HEK293 (cell line): Measurements from ENCODE around the gene LRP1B.

Experiments used
- CTCF ChIA-PET: fragments of 350-600 bp; formaldehyde crosslinking; extraction: SDS; loops from one replicate; lab custom pipeline; 2021; ENCODE audit warnings: antibody characterized with exemption; lab: Yijun Ruan, JAX
- POLR2A ChIA-PET: fragments of 300-600 bp; formaldehyde crosslinking; extraction: SDS; loops from one replicate; lab custom pipeline; 2020; ENCODE audit warnings: antibody characterized with exemption, inconsistent platforms; lab: Yijun Ruan, JAX
- H3K27ac ChIP-seq: fragments of 200-500 bp; sonication (Bioruptor generic); 2 replicates; pipeline ENCODE4 v1.5.1; 2014; ENCODE audit warnings: low read depth, low read length, control low read depth, inconsistent platforms; ENCODE audit errors: extremely low read depth
- H3K36me3 ChIP-seq, 2 experiments: fragments of 200-500 bp in 1 of 2; sonication (Bioruptor generic) in 1 of 2; 1 replicate in 1 of 2; 2 replicates in 1 of 2; pipeline ENCODE4 v1.5.1; 2014 to 2017; ENCODE audit warnings: inconsistent platforms in 2 of 2, low read length in 2 of 2; ENCODE audit not compliant: control insufficient read depth in 2 of 2, insufficient read depth in 1 of 2
- H3K4me1 ChIP-seq: fragments of 200-500 bp; sonication (Bioruptor generic); 2 replicates; pipeline ENCODE4 v1.5.1; 2014; ENCODE audit warnings: mild to moderate bottlenecking, low read length, inconsistent platforms; ENCODE audit not compliant: control insufficient read depth, insufficient read depth
- H3K4me3 ChIP-seq: 2 replicates; pipeline ENCODE4 v1.5.1; 2011; ENCODE audit warnings: low read depth, mild to moderate bottlenecking, control low read depth, low read length, moderate library complexity
- H3K9me3 ChIP-seq: fragments of 200-500 bp; sonication (Bioruptor generic); 2 replicates; pipeline ENCODE4 v1.5.1; 2014; ENCODE audit warnings: low read depth, low read length, inconsistent platforms; ENCODE audit not compliant: control insufficient read depth, insufficient read depth
- BCL11B ChIP-seq: fragments of 450-650 bp; formaldehyde crosslinking; IDR thresholded peaks from 2 replicates; pipeline ENCODE4 v1.5.1; 2016; ENCODE audit warnings: low read depth, missing biosample characterization, missing genetic modification characterization
- HOXA7 ChIP-seq: sonication (generic); formaldehyde crosslinking; IDR thresholded peaks from 2 replicates; pipeline ENCODE4 v1.8.1; 2022; ENCODE audit warnings: missing genetic modification reagents, borderline replicate concordance
- KLF9 ChIP-seq: fragments of 450-650 bp; formaldehyde crosslinking; IDR thresholded peaks from 2 replicates; pipeline ENCODE4 v1.5.1; 2016; ENCODE audit warnings: missing biosample characterization, missing genetic modification characterization, low read depth
- SETDB1 ChIP-seq: IDR thresholded peaks from one replicate; pipeline ENCODE4 v1.6.1; 2017; ENCODE audit warnings: mild to moderate bottlenecking, low read length, moderate library complexity, mixed read lengths; ENCODE audit not compliant: insufficient read length
- ZFP3 ChIP-seq: fragments of 450-650 bp; formaldehyde crosslinking; IDR thresholded peaks from 2 replicates; pipeline ENCODE4 v1.5.1; 2016; ENCODE audit warnings: low read depth, missing biosample characterization, missing genetic modification characterization
- ZNF10 ChIP-seq: fragments of 450-650 bp; formaldehyde crosslinking; IDR thresholded peaks from 2 replicates; pipeline ENCODE4 v1.5.1; 2017; ENCODE audit warnings: missing biosample characterization, missing genetic modification characterization
- ZNF114 ChIP-seq: fragments of 450-650 bp; formaldehyde crosslinking; IDR thresholded peaks from 2 replicates; pipeline ENCODE4 v1.5.0; 2017; ENCODE audit warnings: missing biosample characterization, missing genetic modification characterization
- ZNF132 ChIP-seq: fragments of 450-650 bp; formaldehyde crosslinking; IDR thresholded peaks from 2 replicates; pipeline ENCODE4 v1.5.1; 2017; ENCODE audit warnings: missing biosample characterization, missing genetic modification characterization, borderline replicate concordance
- ZNF133 ChIP-seq: fragments of 450-650 bp; formaldehyde crosslinking; IDR thresholded peaks from 2 replicates; pipeline ENCODE4 v1.5.1; 2016; ENCODE audit warnings: missing biosample characterization, missing genetic modification characterization
- ZNF211 ChIP-seq: fragments of 450-650 bp; formaldehyde crosslinking; IDR thresholded peaks from 2 replicates; pipeline ENCODE4 v1.5.1; 2016; ENCODE audit warnings: low read depth, missing biosample characterization, missing genetic modification characterization
- ZNF24 ChIP-seq: fragments of 450-650 bp; formaldehyde crosslinking; IDR thresholded peaks from 2 replicates; pipeline ENCODE4 v1.5.1; 2016; ENCODE audit warnings: missing biosample characterization, missing genetic modification characterization
- ZNF426 ChIP-seq: fragments of 450-650 bp; formaldehyde crosslinking; IDR thresholded peaks from 2 replicates; pipeline ENCODE4 v1.5.1; 2017; ENCODE audit warnings: missing biosample characterization, missing genetic modification characterization, mild to moderate bottlenecking, inconsistent platforms, moderate library complexity
- ZNF600 ChIP-seq: fragments of 450-650 bp; formaldehyde crosslinking; IDR thresholded peaks from 2 replicates; pipeline ENCODE4 v1.5.1; 2016; ENCODE audit warnings: missing biosample characterization, missing genetic modification characterization
- ZNF610 ChIP-seq: fragments of 450-650 bp; formaldehyde crosslinking; IDR thresholded peaks from 2 replicates; pipeline ENCODE4 v1.5.1; 2016; ENCODE audit warnings: missing biosample characterization, missing genetic modification characterization, borderline replicate concordance
- ZNF76 ChIP-seq: fragments of 450-650 bp; formaldehyde crosslinking; IDR thresholded peaks from 2 replicates; pipeline ENCODE4; 2016; ENCODE audit warnings: low read depth, missing biosample characterization, missing genetic modification characterization, borderline replicate concordance
- ZSCAN16 ChIP-seq: fragments of 450-650 bp; formaldehyde crosslinking; IDR thresholded peaks from 2 replicates; pipeline ENCODE4 v1.5.1; 2016; ENCODE audit warnings: missing biosample characterization, missing genetic modification characterization
- TF ChIP-seq, protein P1 (sequence below): fragments of 450-650 bp; formaldehyde crosslinking; IDR thresholded peaks from 2 replicates; pipeline ENCODE4 v1.5.1; 2016; ENCODE audit warnings: missing biosample characterization, missing genetic modification characterization
- TF ChIP-seq, protein P2 (sequence below): fragments of 450-650 bp; formaldehyde crosslinking; IDR thresholded peaks from 2 replicates; pipeline ENCODE4 v1.5.1; 2017; ENCODE audit warnings: missing biosample characterization, missing genetic modification characterization
- TF ChIP-seq, protein P3 (sequence below): sonication (generic); formaldehyde crosslinking; IDR thresholded peaks from 2 replicates; pipeline ENCODE4 v1.8.1; 2022; ENCODE audit warnings: mild to moderate bottlenecking, moderate library complexity, missing genetic modification reagents
- TF ChIP-seq, protein P4 (sequence below): fragments of 450-650 bp; formaldehyde crosslinking; conservative IDR thresholded peaks from 2 replicates; pipeline ENCODE4 v1.5.1; 2016; ENCODE audit warnings: low read depth, missing biosample characterization, missing genetic modification characterization
- TF ChIP-seq, protein P5 (sequence below): fragments of 450-650 bp; formaldehyde crosslinking; IDR thresholded peaks from 2 replicates; pipeline ENCODE4 v1.5.1; 2017; ENCODE audit warnings: missing biosample characterization, missing genetic modification characterization
- TF ChIP-seq, protein P6 (sequence below): fragments of 450-650 bp; formaldehyde crosslinking; IDR thresholded peaks from 2 replicates; pipeline ENCODE4 v1.5.1; 2016; ENCODE audit warnings: missing biosample characterization, missing genetic modification characterization, borderline replicate concordance
- TF ChIP-seq, protein P7 (sequence below): fragments of 450-650 bp; formaldehyde crosslinking; optimal IDR thresholded peaks from 2 replicates; pipeline ENCODE3; 2016; ENCODE audit warnings: missing biosample characterization, mild to moderate bottlenecking, missing genetic modification characterization

LRP1B gene

DNA sequence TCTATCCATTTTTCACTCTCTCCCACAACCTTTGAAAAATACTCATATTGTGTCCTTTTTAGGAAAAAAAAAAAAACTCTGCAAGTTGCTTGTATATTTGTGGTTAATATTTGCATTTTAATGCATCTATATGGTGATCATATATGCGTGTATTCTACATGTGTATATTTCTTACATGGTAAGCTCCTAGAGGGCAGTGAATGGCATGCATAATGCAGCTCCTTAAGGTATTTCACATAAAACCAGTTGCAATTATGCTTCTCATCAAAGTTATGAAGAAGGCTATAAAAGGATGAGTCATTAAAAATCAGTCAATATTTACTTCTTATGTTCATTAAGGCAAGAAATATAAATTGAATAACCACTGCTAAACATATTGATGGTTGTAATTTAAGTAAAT lies 100.8 kb downstream of the LRP1B start:
- Histone ChIP-seq H3K9me3 (no peaks in the 10 kb centered on the region), H3K4me3 (no peak overlapping the region), H3K4me1 (peaks cover 5% of the 10 kb centered on the region; the same call in 1 of the 2 replicates), H3K27ac (no peak overlapping the region), H3K36me3 (no peaks in the 10 kb centered on the region)
- POLR2A ChIA-PET = no interaction called here
- TF ChIP-seq ZNF610 (tag by site-specific recombination) (no peak), BCL11B (tag by site-specific recombination) (no peak), ZNF211 (tag by site-specific recombination) (no peak), HOXA7 (CRISPR knock-in tag) (no peak), ZNF10 (tag by site-specific recombination) (no peak), ZNF133 (tag by site-specific recombination) (no peak), ZNF132 (tag by site-specific recombination) (no peak), ZFP3 (no peak), ZNF76 (tag by site-specific recombination) (no peak), ZNF24 (tag by site-specific recombination) (no peak), ZNF600 (tag by site-specific recombination) (no peak), SETDB1 (no peak)
- TF ChIP-seq, protein P1, sequence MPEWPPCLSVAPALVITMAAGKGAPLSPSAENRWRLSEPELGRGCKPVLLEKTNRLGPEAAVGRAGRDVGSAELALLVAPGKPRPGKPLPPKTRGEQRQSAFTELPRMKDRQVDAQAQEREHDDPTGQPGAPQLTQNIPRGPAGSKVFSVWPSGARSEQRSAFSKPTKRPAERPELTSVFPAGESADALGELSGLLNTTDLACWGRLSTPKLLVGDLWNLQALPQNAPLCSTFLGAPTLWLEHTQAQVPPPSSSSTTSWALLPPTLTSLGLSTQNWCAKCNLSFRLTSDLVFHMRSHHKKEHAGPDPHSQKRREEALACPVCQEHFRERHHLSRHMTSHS = no peak
- TF ChIP-seq, protein P2, sequence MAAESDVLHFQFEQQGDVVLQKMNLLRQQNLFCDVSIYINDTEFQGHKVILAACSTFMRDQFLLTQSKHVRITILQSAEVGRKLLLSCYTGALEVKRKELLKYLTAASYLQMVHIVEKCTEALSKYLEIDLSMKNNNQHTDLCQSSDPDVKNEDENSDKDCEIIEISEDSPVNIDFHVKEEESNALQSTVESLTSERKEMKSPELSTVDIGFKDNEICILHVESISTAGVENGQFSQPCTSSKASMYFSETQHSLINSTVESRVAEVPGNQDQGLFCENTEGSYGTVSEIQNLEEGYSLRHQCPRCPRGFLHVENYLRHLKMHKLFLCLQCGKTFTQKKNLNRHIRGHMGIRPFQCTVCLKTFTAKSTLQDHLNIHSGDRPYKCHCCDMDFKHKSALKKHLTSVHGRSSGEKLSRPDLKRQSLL (tag by site-specific recombination) = no peak
- TF ChIP-seq, protein P3, sequence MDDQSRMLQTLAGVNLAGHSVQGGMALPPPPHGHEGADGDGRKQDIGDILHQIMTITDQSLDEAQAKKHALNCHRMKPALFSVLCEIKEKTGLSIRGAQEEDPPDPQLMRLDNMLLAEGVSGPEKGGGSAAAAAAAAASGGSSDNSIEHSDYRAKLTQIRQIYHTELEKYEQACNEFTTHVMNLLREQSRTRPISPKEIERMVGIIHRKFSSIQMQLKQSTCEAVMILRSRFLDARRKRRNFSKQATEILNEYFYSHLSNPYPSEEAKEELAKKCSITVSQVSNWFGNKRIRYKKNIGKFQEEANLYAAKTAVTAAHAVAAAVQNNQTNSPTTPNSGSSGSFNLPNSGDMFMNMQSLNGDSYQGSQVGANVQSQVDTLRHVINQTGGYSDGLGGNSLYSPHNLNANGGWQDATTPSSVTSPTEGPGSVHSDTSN (CRISPR knock-in tag) = no peak
- CTCF ChIA-PET = no interaction called here

DNA sequence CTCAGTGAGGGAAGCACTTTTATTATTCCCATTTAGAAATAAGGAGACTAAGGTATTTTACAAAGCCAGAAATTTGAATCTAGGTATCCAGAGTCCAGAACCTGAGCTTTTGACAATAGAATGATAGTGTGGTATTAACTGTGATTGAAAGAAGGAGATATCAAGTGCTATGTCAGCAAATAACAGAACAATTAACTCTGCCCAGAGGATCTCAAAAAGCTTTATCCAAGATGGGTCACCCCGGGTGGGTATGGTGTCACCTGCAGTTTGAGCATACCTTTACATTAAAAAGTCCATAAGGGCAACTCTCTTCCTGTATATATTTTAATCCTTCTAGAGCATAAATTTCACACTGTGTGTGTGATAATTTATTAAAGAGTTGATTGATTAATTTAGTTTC lies 105.4 kb downstream of the LRP1B start:
- Histone ChIP-seq H3K27ac (no peak overlapping the region), H3K9me3 (no peaks in the 10 kb centered on the region), H3K4me1 (peaks cover 5% of the 10 kb centered on the region; the same call in 1 of the 2 replicates), H3K4me3 (no peak overlapping the region), H3K36me3 (no peaks in the 10 kb centered on the region)
- CTCF ChIA-PET = interaction anchor here (0.6 to 1.0 kb wide), 3 partner anchors 9 to 1961 kb away, joined by 3 read pairs; no protein-coding TSS in a partner anchor
- POLR2A ChIA-PET = no interaction called here
- TF ChIP-seq, protein P4, sequence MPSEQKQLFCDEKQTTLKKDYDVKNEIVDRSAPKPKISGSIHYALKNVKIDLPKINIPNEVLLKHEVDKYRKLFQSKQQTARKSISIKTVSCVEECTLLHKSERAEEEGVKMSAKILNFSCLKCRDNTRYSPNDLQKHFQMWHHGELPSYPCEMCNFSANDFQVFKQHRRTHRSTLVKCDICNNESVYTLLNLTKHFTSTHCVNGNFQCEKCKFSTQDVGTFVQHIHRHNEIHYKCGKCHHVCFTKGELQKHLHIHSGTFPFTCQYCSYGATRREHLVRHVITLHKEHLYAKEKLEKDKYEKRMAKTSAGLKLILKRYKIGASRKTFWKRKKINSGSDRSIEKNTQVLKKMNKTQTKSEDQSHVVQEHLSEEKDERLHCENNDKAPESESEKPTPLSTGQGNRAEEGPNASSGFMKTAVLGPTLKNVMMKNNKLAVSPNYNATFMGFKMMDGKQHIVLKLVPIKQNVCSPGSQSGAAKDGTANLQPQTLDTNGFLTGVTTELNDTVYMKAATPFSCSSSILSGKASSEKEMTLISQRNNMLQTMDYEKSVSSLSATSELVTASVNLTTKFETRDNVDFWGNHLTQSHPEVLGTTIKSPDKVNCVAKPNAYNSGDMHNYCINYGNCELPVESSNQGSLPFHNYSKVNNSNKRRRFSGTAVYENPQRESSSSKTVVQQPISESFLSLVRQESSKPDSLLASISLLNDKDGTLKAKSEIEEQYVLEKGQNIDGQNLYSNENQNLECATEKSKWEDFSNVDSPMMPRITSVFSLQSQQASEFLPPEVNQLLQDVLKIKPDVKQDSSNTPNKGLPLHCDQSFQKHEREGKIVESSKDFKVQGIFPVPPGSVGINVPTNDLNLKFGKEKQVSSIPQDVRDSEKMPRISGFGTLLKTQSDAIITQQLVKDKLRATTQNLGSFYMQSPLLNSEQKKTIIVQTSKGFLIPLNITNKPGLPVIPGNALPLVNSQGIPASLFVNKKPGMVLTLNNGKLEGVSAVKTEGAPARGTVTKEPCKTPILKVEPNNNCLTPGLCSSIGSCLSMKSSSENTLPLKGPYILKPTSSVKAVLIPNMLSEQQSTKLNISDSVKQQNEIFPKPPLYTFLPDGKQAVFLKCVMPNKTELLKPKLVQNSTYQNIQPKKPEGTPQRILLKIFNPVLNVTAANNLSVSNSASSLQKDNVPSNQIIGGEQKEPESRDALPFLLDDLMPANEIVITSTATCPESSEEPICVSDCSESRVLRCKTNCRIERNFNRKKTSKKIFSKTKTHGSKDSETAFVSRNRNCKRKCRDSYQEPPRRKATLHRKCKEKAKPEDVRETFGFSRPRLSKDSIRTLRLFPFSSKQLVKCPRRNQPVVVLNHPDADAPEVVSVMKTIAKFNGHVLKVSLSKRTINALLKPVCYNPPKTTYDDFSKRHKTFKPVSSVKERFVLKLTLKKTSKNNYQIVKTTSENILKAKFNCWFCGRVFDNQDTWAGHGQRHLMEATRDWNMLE (tag by site-specific recombination) = no peak
- TF ChIP-seq, protein P5, sequence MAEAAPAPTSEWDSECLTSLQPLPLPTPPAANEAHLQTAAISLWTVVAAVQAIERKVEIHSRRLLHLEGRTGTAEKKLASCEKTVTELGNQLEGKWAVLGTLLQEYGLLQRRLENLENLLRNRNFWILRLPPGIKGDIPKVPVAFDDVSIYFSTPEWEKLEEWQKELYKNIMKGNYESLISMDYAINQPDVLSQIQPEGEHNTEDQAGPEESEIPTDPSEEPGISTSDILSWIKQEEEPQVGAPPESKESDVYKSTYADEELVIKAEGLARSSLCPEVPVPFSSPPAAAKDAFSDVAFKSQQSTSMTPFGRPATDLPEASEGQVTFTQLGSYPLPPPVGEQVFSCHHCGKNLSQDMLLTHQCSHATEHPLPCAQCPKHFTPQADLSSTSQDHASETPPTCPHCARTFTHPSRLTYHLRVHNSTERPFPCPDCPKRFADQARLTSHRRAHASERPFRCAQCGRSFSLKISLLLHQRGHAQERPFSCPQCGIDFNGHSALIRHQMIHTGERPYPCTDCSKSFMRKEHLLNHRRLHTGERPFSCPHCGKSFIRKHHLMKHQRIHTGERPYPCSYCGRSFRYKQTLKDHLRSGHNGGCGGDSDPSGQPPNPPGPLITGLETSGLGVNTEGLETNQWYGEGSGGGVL (tag by site-specific recombination) = no peak
- TF ChIP-seq, protein P6, sequence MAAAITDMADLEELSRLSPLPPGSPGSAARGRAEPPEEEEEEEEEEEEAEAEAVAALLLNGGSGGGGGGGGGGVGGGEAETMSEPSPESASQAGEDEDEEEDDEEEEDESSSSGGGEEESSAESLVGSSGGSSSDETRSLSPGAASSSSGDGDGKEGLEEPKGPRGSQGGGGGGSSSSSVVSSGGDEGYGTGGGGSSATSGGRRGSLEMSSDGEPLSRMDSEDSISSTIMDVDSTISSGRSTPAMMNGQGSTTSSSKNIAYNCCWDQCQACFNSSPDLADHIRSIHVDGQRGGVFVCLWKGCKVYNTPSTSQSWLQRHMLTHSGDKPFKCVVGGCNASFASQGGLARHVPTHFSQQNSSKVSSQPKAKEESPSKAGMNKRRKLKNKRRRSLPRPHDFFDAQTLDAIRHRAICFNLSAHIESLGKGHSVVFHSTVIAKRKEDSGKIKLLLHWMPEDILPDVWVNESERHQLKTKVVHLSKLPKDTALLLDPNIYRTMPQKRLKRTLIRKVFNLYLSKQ (tag by site-specific recombination) = no peak
- no peak for TF ChIP-seq KLF9 (tag by site-specific recombination)
- no peak for TF ChIP-seq ZSCAN16 (tag by site-specific recombination)
- no peak for TF ChIP-seq ZNF426 (tag by site-specific recombination)
- TF ChIP-seq, protein P7, sequence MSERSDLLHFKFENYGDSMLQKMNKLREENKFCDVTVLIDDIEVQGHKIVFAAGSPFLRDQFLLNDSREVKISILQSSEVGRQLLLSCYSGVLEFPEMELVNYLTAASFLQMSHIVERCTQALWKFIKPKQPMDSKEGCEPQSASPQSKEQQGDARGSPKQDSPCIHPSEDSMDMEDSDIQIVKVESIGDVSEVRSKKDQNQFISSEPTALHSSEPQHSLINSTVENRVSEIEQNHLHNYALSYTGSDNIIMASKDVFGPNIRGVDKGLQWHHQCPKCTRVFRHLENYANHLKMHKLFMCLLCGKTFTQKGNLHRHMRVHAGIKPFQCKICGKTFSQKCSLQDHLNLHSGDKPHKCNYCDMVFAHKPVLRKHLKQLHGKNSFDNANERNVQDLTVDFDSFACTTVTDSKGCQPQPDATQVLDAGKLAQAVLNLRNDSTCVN (tag by site-specific recombination) = no peak
- TF ChIP-seq ZNF114 (tag by site-specific recombination) = no peak
